ENCODE data around the gene GABPB2.

DNA sequence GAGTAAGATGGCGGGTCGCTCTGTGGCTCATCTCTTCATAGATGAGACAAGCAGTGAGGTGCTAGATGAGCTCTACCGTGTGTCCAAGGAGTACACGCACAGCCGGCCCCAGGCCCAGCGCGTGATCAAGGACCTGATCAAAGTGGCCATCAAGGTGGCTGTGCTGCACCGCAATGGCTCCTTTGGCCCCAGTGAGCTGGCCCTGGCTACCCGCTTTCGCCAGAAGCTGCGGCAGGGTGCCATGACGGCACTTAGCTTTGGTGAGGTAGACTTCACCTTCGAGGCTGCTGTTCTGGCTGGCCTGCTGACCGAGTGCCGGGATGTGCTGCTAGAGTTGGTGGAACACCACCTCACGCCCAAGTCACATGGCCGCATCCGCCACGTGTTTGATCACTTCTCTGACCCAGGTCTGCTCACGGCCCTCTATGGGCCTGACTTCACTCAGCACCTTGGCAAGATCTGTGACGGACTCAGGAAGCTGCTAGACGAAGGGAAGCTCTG is 88.2 kb downstream of the GABPB2 start:
- TF ChIP-seq, protein P1, sequence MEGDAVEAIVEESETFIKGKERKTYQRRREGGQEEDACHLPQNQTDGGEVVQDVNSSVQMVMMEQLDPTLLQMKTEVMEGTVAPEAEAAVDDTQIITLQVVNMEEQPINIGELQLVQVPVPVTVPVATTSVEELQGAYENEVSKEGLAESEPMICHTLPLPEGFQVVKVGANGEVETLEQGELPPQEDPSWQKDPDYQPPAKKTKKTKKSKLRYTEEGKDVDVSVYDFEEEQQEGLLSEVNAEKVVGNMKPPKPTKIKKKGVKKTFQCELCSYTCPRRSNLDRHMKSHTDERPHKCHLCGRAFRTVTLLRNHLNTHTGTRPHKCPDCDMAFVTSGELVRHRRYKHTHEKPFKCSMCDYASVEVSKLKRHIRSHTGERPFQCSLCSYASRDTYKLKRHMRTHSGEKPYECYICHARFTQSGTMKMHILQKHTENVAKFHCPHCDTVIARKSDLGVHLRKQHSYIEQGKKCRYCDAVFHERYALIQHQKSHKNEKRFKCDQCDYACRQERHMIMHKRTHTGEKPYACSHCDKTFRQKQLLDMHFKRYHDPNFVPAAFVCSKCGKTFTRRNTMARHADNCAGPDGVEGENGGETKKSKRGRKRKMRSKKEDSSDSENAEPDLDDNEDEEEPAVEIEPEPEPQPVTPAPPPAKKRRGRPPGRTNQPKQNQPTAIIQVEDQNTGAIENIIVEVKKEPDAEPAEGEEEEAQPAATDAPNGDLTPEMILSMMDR (IDR thresholded peaks at IDR 0.05): no peak
- TF ChIP-seq JUND (IDR thresholded peaks at IDR 0.05) (no peak), MXI1 (IDR thresholded peaks at IDR 0.05; ENCODE audit: low read depth, low read length) (no peak), YY1 (IDR thresholded peaks at IDR 0.05; ENCODE audit: low read depth) (no peak), TCF12 (IDR thresholded peaks at IDR 0.05) (no peak), RFX5 (IDR thresholded peaks at IDR 0.05; ENCODE audit: low read length) (no peak), GABPA (IDR thresholded peaks at IDR 0.05; ENCODE audit: low read depth) (no peak), NRF1 (IDR thresholded peaks at IDR 0.05; ENCODE audit: low read depth, low read length) (no peak)
- TF ChIP-seq, protein P2, sequence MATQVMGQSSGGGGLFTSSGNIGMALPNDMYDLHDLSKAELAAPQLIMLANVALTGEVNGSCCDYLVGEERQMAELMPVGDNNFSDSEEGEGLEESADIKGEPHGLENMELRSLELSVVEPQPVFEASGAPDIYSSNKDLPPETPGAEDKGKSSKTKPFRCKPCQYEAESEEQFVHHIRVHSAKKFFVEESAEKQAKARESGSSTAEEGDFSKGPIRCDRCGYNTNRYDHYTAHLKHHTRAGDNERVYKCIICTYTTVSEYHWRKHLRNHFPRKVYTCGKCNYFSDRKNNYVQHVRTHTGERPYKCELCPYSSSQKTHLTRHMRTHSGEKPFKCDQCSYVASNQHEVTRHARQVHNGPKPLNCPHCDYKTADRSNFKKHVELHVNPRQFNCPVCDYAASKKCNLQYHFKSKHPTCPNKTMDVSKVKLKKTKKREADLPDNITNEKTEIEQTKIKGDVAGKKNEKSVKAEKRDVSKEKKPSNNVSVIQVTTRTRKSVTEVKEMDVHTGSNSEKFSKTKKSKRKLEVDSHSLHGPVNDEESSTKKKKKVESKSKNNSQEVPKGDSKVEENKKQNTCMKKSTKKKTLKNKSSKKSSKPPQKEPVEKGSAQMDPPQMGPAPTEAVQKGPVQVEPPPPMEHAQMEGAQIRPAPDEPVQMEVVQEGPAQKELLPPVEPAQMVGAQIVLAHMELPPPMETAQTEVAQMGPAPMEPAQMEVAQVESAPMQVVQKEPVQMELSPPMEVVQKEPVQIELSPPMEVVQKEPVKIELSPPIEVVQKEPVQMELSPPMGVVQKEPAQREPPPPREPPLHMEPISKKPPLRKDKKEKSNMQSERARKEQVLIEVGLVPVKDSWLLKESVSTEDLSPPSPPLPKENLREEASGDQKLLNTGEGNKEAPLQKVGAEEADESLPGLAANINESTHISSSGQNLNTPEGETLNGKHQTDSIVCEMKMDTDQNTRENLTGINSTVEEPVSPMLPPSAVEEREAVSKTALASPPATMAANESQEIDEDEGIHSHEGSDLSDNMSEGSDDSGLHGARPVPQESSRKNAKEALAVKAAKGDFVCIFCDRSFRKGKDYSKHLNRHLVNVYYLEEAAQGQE (IDR thresholded peaks at IDR 0.05; ENCODE audit: low read depth, low read length): no peak
- TF ChIP-seq, protein P3, sequence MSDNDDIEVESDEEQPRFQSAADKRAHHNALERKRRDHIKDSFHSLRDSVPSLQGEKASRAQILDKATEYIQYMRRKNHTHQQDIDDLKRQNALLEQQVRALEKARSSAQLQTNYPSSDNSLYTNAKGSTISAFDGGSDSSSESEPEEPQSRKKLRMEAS (IDR thresholded peaks at IDR 0.05; ENCODE audit: low read depth): no peak
- TF ChIP-seq, protein P4, sequence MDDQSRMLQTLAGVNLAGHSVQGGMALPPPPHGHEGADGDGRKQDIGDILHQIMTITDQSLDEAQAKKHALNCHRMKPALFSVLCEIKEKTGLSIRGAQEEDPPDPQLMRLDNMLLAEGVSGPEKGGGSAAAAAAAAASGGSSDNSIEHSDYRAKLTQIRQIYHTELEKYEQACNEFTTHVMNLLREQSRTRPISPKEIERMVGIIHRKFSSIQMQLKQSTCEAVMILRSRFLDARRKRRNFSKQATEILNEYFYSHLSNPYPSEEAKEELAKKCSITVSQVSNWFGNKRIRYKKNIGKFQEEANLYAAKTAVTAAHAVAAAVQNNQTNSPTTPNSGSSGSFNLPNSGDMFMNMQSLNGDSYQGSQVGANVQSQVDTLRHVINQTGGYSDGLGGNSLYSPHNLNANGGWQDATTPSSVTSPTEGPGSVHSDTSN (IDR thresholded peaks at IDR 0.05): no peak

Measured in SK-N-SH (cell line).